NCI-H128 (cell line): ENCODE measurements around the gene GNL1.

ENCODE experiments used
- DNase-seq: peaks from one replicate; lab custom pipeline; 2025; ENCODE audit not compliant: unreplicated experiment; lab: John Stamatoyannopoulos, UW

Gene GNL1

DNA sequence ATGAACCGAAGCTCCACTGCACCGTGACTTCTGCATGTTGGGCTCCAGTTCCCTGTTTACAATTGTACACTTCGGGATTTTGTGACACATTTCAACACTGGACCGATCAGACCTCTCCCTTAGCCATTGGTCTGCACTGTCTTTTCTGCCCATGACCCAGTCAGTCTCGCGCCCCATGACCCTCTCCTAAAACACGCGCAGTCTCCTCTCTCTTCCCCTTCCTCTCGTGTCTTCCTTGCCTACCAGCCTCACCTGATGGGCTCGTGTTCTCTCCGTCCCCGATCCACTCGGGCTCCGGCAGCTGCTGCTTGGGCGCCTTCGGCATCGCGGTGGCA, 14.4 kb upstream of the GNL1 start:
- DNase-seq, result no peak

DNA sequence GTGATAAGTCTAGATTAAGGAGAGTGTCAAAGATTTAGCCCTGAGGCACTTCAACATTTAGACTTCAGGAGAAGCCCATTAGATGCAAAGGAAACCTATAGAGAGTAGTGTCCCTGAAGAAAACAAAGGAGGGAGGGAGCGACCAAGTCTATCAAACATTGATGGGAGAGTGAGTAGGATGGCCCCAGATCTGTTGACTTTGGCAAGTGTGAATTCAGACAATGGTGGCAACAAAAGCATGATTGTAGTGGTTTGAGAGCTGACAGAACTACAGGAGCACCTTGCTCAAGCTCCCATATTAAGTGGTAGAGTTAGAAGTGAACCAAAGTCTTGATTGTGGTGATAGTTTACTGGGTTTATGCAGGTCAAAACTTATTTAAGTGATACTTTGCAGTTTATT, 14.0 kb upstream of the GNL1 start:
- no peak for DNase-seq

DNA sequence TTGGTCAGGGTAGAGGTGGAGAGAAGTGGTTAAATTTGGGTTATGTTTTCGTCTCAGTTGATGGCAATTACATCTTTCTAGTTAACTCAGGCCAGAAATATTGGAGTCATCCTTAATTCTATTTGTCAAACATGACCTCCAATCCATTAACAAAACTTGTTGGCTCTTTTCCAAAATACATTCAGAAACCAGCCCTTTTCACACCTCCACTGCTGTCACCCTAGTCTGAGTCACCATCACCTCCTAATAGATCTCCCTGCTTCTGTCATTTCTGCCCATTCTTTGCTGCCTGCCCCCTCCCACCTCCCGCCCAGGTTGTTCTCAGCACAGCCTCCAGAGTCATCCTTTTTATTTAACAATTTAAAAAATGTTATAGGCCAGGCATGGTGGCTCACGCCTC, 12.0 kb upstream of the GNL1 start:
- DNase-seq, result no peak

DNA sequence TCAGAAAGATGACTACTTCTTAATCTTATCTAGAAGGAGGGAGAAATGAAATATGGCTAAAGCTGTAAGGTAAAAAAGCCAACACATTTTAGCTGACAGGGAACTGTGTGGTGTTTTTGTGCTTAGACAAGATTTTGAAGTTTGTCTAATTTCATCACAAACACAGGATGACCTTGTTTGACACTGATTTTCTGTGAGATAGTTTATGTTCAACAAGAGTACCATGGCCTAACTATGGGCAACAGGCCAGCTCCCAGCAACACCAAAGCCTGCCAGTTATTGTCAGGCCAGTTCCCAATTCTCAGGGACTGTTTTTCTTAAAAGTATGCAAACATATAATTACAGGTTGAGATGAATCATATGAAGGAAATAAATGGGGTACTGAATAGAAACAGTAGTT, 9.5 kb upstream of the GNL1 start:
- no peak for DNase-seq

GRCh38 chr6:30564114-30564513, 7.8 kb upstream of the GNL1 start:
- DNase-seq, result no peak

DNA sequence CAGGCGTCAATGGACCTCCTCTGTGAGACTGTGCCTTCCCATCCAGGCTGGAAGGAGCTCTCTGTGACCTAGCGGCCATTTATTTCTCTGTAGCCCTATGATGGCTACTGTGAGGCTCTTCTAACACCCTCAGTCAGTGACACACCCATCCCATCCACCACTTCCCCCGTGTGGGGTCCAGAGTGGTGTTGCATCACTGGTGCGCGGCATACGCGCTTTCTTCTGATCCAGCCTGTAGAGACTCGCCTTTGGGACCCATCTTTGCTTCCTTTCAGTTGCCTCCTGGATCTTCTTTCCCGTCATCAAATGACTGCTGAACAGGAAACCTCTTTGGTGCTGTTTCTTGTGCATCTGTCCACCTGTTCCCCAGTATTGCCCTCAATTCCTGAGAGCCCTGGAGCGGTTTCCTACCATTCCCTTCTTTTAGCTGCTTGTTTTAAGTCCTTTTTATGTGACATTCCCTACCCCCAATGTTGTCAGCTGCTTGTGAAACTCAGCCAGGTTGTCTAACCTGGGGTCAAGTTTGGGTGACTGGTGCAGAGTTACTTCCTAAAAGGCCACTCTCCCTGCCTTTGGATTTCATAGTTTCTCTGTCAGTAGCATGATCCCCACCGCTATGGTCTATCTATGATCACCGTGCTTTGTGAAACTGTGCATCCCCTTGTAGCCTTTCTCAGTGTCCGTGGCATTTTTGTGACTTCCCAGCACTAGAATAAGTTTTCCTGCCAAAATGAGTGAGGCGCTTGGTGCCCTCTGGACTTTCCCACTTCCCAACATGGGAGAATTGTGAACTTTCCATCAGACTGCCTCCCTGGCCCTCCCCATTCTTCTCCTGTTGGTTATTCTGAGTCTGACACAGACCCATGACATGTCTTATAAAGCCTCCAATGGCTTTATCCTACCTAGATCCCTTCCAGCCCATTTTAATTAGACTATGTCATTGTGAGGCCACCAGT, 6.5 kb upstream of the GNL1 start:
- no peak for DNase-seq

DNA sequence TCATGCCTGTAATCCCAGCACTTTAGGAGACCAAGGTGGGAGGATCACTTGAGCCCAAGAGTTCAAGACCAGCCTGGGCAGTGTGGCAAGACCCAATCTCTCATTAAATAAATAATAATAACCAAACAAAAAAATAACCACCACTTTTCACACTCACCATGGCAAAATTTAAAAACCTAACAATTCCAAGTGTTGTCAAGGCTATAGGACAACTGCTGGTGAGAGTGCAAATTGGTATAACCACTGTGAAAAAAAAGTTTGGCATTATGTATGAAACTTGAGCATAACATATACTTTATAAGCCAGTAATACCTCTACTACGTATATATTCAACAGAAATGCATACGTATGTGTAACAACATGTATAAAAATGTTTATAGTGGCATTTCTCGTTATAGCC, 4.6 kb upstream of the GNL1 start:
- no peak for DNase-seq

- peak; percentile 29 for DNase-seq
Observed at GRCh38 chr6:30557683-30557981, 1.3 kb upstream of the GNL1 start.

- DNase-seq, result peak; percentile 54
Observed at GRCh38 chr6:30556906-30557682, 805 bp upstream of the GNL1 start, which contains the start of gene PRR3. Gene PRR3 (plus strand): TSS chr6:30557295. CDS start chr6:30557345, 50 bp downstream.

GRCh38 chr6:30555816-30556065, 548 bp downstream of the GNL1 start:
- no peak for DNase-seq

DNA sequence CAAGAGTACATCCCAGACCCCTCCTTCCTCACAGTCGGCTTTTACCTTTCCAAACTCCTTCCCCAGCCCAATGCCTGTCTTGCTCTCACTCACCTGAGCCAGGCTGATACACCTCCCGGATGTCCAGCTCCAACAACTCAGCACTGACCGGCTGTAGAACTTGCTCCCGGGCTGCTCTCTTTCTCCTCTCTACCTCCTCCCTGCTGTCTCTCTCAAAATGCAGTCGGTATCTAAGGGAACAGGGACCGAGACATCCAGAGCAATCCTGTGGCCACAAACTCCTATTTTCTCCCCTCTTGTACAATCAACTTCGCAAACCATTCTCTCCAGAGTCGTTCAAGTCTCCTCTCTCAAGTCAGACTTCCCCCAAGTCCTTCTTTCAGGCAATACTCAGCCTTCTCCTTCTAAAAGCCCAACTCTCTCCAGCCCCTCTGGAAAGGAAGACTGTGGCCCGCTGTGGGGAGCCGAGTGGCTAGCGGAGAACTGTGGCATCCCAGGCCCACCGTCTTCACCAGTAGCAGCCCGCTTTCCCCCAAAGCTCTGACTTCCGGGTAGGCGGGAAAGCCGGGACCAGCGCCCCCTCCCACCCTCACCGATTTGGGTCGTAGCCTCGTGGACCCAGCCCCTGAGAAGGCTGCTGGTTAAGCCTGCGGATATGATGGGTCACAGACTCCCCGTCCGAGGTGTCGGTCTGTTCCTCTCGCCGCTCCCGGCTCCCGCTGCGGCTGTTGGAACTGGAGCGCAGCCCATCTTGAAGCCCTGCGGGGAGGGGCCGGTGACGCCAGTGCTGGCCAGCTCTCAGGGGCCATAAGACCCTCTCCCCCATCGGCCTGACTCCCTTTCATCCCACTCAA, 1.1 kb downstream of the GNL1 start:
- no peak for DNase-seq

DNA sequence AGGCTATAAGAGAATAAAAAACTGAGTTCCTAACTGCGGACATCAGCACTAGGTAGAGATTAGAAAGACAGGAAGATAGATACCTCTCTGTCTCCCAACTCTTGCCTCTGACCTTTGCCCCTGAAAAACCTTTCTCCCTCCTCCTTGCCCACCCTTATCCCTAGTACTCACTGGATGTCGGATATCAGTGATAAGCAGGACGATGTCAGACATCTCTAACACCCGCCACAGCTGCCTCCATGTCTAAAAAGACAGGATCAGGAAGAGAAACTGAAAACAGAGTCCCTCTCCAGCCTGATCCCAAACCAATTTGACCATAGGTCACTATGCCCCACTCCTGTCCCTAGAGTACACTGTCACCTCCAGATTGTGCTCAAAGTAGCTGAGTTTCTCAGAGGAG, 1.9 kb downstream of the GNL1 start:
- DNase-seq, result no peak

DNA sequence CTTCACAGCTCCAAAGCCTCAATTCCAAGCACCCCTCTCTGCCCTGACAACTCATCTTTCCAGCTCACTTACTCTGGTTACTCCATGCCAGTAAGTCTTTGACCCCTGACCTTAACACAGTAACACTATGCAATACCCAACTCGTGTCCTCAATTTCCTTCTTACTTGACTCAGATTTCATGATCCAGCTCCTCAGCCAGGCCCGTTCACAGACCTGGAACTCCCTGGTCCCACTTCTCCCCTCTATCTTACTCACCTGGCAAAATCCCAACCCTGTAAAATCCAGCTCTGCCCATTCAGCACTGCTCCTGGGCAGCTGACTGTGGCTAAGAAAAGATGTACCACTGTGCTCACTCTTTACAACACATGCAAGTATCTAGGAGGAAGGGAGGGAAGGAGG, 7.9 kb downstream of the GNL1 start:
- DNase-seq, result no peak

GRCh38 chr6:30547454-30547853, 8.8 kb downstream of the GNL1 start:
- DNase-seq, result no peak

- no peak for DNase-seq
Observed at GRCh38 chr6:30544666-30545272, 11.5 kb downstream of the GNL1 start.

DNA sequence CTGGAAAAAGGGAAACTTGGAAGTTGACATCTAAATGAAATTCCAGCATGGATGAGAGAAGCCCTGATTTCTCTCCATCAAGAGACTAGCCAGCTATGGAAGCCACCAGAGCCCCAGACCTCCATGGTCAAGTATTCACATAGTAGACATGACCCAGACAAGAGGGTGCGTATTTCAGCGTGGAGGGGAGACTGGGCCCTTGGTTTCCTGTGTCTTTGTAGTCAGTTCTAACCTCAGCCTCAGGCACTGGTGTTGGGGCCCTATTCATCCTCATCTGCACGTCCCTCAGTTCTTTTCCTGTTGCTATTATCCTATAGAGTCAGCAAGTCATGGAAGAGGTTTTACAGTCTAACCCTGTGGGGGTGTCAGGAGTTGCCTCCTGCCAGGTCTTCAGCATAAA, 12.5 kb downstream of the GNL1 start:
- no peak for DNase-seq

DNA sequence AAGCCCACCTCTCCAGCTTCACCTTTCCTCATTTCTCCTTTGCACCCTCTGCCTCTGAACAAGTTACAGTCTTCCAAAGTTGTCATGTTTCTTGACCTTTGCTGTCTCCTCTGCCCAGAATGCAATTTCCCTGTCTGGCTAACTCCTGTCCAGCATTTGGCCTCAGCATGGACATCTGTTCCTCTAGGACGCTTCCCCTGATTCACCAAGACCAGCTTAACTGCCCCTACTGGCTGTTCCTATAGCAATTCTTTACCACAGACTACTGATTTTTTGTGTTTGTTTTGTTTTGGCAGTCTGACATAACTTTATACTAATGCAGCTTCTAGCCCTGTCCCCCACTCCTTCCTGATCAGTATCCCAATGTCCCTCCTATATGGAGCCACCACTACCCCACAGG, 13.4 kb downstream of the GNL1 start:
- no peak for DNase-seq

DNA sequence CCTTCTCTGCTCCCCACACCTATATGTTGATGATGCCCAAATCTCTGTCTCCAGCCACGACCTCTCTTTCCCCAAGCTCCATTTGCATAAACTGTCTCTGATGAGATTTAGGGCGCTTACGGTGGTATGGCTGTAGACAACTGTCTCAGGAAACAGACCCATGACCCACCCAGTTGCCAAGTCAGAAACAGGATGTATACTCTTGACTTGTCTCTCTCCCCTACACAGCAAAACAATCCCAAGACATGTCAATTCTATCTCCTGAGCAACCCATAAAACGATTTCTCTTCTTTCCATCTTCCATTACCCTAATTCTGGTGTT, 13.9 kb downstream of the GNL1 start:
- no peak for DNase-seq

- DNase-seq, result peak; percentile 36
Observed at GRCh38 chr6:30541515-30542403, 14.5 kb downstream of the GNL1 start.

GRCh38 chr6:30537931-30538330, 18.4 kb downstream of the GNL1 start:
- DNase-seq, result no peak
